ENCODE results near the gene LRRC3C.

The LRRC3C gene

GRCh38 chr17:39933912-39934311 is 6.4 kb downstream of the LRRC3C start:
- TF ChIP-seq CTCF (IDR thresholded peaks at IDR 0.05; ENCODE audit: extremely low read depth, missing control alignments), result no peak

GRCh38 chr17:39934324-39934723 is 6.8 kb downstream of the LRRC3C start:
- no peak for TF ChIP-seq CTCF (IDR thresholded peaks at IDR 0.05; ENCODE audit: extremely low read depth, missing control alignments)
- no peak for DNase-seq (ENCODE audit: low spot score)

More at GRCh38 chr17:39933912-39934311, 6.4 kb downstream of the LRRC3C start:
- DNase-seq (ENCODE audit: low spot score), result no peak

GRCh38 chr17:39935909-39936308 is 8.4 kb downstream of the LRRC3C start:
- no peak for TF ChIP-seq CTCF (IDR thresholded peaks at IDR 0.05; ENCODE audit: extremely low read depth, missing control alignments)
- DNase-seq (ENCODE audit: low spot score), result no peak

GRCh38 chr17:39937447-39937846 is 9.9 kb downstream of the LRRC3C start:
- no peak for DNase-seq (ENCODE audit: low spot score)
- no peak for TF ChIP-seq CTCF (IDR thresholded peaks at IDR 0.05; ENCODE audit: extremely low read depth, missing control alignments)

- DNase-seq (ENCODE audit: low spot score), result peak; percentile 47
- TF ChIP-seq CTCF (IDR thresholded peaks at IDR 0.05; ENCODE audit: extremely low read depth, missing control alignments), result no peak
Measured at GRCh38 chr17:39938140-39938869, 10.8 kb downstream of the LRRC3C start.

- no peak for DNase-seq (ENCODE audit: low spot score)
- no peak for TF ChIP-seq CTCF (IDR thresholded peaks at IDR 0.05; ENCODE audit: extremely low read depth, missing control alignments)
Measured at GRCh38 chr17:39939106-39939505, 11.6 kb downstream of the LRRC3C start.

- peak; percentile 41 for TF ChIP-seq CTCF (IDR thresholded peaks at IDR 0.05; ENCODE audit: extremely low read depth, missing control alignments)
- peak; percentile 59 for DNase-seq (ENCODE audit: low spot score)
Measured at GRCh38 chr17:39939588-39940419, 12.3 kb downstream of the LRRC3C start.
